HFF-Myc (cell line): ENCODE data around the gene TPX2.
A peak's percentile ranks its signal among the peaks of the same experiment; 100 is the strongest.

ENCODE experiments used
- DNase-seq: peaks from one replicate; pipeline ENCODE4 v3.0.0-alpha.2; 2011; ENCODE audit warnings: low read depth; ENCODE audit errors: extremely low read depth
- H3K4me3 ChIP-seq: replicated peaks from 2 replicates; pipeline ENCODE4 v1.5.1; 2011; ENCODE audit warnings: low read depth, mild to moderate bottlenecking, control low read depth, low read length
- TF ChIP-seq, protein P1 (sequence below): IDR thresholded peaks from 2 replicates; pipeline ENCODE4 v1.5.1; 2012; ENCODE audit warnings: mild to moderate bottlenecking, low read depth, low read length, control low read depth; ENCODE audit errors: missing control alignments

Gene TPX2

DNA sequence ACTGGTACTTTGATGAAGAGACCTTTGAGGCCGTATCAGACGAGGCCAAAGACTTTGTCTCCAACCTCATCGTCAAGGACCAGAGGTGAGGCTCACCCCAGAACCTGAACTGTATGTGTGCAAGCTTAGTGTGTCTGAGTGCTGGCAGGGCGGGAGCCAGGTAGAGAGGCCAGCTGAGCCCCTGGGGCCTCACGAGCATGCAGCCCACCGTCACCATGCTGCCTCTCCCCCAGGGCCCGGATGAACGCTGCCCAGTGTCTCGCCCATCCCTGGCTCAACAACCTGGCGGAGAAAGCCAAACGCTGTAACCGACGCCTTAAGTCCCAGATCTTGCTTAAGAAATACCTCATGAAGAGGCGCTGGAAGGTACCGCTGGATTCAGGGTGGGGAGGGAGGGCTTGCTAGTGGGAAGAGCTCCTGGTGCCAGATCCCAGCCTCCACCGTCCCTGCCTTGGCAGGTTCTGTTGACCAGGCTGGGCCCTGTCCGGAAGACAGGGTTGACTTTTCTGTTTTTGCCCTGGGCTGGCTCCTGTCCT, 92.7 kb downstream of the TPX2 start:
- no peak overlapping the region for H3K4me3 ChIP-seq
- no peak for DNase-seq
- TF ChIP-seq, protein P1, sequence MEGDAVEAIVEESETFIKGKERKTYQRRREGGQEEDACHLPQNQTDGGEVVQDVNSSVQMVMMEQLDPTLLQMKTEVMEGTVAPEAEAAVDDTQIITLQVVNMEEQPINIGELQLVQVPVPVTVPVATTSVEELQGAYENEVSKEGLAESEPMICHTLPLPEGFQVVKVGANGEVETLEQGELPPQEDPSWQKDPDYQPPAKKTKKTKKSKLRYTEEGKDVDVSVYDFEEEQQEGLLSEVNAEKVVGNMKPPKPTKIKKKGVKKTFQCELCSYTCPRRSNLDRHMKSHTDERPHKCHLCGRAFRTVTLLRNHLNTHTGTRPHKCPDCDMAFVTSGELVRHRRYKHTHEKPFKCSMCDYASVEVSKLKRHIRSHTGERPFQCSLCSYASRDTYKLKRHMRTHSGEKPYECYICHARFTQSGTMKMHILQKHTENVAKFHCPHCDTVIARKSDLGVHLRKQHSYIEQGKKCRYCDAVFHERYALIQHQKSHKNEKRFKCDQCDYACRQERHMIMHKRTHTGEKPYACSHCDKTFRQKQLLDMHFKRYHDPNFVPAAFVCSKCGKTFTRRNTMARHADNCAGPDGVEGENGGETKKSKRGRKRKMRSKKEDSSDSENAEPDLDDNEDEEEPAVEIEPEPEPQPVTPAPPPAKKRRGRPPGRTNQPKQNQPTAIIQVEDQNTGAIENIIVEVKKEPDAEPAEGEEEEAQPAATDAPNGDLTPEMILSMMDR, result no peak

DNA sequence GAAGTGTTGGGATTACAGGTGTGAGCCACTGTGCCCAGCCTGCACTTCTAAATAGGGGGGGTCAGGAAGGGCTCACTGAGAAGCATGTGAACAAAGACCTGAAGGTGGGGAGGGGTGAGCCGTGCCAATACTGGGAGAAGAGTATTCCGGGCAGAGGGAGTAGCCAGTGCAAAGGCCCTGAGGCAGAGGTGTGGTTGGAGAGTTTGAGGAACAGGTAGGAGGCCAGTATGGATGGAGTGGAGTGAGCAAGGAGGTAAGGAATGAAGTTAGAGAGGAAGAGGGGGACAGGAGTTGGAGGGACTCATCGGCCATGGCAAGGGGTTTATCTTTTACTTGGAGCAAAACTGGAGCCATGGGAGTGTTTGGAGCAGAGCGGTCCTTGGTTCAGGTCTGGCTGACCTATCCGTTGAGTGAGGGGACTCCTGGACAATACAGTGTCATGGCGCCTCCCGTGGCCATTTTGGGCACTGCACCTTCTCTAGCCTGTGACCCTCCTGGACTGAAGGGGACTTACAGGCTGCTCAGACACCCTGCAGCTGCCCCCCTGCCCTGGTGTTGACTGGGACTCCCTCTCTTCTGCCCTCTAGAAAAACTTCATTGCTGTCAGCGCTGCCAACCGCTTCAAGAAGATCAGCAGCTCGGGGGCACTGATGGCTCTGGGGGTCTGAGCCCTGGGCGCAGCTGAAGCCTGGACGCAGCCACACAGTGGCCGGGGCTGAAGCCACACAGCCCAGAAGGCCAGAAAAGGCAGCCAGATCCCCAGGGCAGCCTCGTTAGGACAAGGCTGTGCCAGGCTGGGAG, 94.2 kb downstream of the TPX2 start:
- no peak for DNase-seq
- TF ChIP-seq, protein P1, result peak; percentile 93
- H3K4me3 ChIP-seq, result no peak overlapping the region

DNA sequence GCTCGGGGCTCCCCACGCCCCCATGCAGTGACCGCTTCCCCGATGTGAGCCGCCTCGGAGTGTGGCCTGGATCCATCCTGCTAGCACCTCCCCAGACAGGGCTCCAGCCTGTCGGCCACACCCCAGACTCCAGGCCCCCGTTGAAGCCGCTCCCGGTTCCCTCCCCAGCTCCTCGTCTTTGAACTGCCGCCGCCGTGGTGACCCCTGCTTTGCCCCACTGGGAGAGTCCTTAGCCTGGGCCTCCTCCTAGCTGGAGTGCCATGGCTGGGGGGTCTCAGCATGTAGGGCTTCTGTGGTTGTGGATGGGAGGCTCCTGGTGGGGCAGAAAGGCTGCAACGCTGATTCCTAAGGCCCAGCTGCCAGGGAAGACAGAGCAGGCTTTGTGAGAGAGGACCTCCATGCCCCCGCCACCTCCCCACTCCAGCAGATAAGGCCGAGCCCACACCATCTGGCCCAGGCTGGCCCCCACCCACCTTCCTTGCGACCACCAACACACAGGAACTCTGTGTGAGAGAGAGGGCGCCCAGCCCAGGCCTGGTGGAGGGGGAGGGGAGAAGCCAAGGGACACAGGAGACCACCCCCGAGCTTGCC, 94.9 kb downstream of the TPX2 start:
- DNase-seq, result no peak
- no peak overlapping the region for H3K4me3 ChIP-seq
- TF ChIP-seq, protein P1, result no peak

DNA sequence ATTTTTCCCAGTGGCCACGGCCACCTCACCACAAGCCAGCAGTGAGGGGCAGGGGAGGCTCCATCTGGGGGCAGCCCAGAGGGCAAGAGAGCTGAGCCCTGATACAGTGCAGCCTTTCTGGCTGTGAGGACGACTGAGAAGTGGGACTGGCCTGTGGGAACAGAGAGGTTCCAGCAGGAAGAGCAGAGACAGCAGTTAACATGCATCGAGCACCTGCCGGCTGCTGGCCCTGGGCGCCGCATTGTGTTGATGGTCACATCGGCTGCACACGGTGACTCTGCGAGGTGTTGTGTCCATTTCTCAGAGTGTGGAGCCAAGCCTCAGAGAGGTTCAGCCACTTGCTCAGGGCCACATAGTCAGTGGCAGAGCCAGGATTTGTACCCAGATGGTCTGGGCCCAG, 96.5 kb downstream of the TPX2 start:
- TF ChIP-seq, protein P1, result no peak
- H3K4me3 ChIP-seq, result no peak overlapping the region

DNA sequence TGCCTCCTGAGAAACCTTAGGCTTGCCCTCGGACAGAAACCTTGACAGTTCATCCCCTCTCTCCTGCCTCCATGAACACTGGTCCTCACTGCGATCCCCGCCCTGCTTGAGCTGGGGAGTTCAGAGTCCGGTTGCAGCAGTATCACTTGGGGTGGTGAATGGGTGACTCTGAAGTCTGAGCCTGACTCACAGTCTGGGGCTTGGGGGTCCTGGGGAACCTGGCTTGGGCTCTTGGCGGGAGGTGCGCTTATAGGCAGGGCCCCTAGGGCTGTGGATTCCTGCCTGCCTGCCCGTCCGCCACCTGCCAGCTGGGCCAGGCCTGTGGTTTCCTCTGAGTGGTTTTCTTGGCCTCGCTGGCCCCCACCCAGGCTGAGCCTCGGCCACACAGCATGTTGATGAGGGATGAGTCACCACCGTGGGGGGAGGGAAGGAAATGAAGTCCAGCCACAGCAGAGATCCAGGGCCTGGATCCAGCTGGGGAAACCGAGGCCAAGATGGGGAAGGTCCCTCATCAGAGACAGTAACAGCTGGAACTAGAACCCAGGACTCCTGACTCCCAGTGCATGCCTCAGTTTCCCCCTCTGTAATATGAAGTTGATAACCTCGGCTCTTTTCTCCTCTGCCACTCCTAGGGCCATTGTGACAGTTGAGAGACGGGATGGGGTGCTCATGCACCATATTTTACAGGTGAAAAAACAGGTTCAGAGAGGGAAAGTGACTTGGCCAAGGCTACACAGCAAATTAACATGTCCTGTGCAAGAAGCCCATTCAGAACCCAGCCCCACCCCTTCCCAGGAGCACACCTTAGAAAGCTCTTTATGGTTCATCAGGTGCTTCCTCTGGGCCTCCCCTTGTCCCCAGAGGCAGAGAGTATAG, 97.1 kb downstream of the TPX2 start:
- H3K4me3 ChIP-seq, result no peak overlapping the region
- DNase-seq, result peak; percentile 75
- TF ChIP-seq, protein P1, result no peak

More for the DNA sequence above, 96.5 kb downstream of the TPX2 start:
- no peak for DNase-seq

DNA sequence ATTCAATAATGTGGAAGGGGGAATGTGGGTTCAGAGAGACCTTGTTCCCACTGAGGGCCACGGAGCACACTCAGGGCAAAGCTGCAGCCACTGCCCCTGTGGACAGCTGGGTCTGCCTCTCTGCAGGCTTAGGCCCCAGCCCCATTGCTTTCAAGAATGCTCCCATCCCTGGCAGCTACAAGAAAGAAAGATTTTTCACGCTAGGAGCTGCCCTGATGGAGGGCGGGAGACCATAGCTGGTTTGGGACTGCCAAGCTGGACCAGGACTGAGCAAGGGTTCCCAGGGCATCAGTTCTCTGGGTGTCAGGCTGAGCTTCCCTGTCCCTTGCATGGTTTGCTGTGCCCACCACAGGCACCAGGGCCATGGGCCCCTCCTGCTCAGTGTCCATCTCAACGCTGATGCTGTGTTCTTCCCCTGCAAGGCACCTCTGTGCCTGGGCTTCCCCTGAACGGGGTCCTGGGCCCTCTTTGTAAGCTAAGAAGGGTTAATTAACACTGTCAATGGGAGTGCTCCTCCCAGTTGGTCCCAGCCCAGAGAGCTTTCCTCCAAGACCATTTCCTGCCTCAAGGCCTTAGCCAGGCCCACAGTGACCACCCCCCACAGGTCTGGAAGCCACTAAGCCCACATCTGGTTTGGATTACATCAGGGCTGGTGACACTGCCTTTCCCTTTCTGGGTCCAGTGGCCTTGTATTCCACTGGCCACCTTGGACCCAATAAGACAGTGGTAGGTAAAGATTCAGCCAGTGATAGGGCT, 97.9 kb downstream of the TPX2 start:
- no peak overlapping the region for H3K4me3 ChIP-seq
- DNase-seq, result no peak
- TF ChIP-seq, protein P1, result no peak
